NCI-H446 treated with DMSO at 0.1 percent for 48 hours (cell line): ENCODE results near the gene NLGN1.
"Not testable (repeated sequence)": the region's sequence is repeated elsewhere in the genome, so short reads cannot be mapped to it uniquely, and the experiment has no call there.

Experiments used
- DNase-seq: peaks from one replicate; lab custom pipeline; 2025; lab: John Stamatoyannopoulos, UW

Gene NLGN1

GRCh38 chr3:174159604-174160003 lies 762.1 kb downstream of the NLGN1 start:
- no peak for DNase-seq

- DNase-seq: no peak
Measured at GRCh38 chr3:174162550-174162949, 765.0 kb downstream of the NLGN1 start.

GRCh38 chr3:174168026-174168425 lies 770.5 kb downstream of the NLGN1 start:
- no peak for DNase-seq

- DNase-seq: no peak
Measured at GRCh38 chr3:174168538-174169254, 771.2 kb downstream of the NLGN1 start.

- DNase-seq: no peak
Measured at GRCh38 chr3:174169736-174170135, 772.2 kb downstream of the NLGN1 start.

GRCh38 chr3:174170248-174170647 lies 772.7 kb downstream of the NLGN1 start:
- DNase-seq: peak; percentile 26

GRCh38 chr3:174186377-174186989 lies 788.9 kb downstream of the NLGN1 start:
- no peak for DNase-seq

GRCh38 chr3:174191380-174191779 lies 793.8 kb downstream of the NLGN1 start:
- DNase-seq: no peak

- DNase-seq: no peak
Measured at GRCh38 chr3:174191895-174192294, 794.4 kb downstream of the NLGN1 start.

- DNase-seq: no peak
Measured at GRCh38 chr3:174192471-174192870, 794.9 kb downstream of the NLGN1 start.

- no peak for DNase-seq
Measured at GRCh38 chr3:174193604-174194003, 796.1 kb downstream of the NLGN1 start.

- DNase-seq: no peak
Measured at GRCh38 chr3:174197416-174197815, 799.9 kb downstream of the NLGN1 start.

- DNase-seq: peak; percentile 21
Measured at GRCh38 chr3:174198199-174198598, 800.7 kb downstream of the NLGN1 start.

GRCh38 chr3:174199696-174200095 lies 802.2 kb downstream of the NLGN1 start:
- no peak for DNase-seq

- peak; percentile 85 for DNase-seq
Measured at GRCh38 chr3:174202116-174202515, 804.6 kb downstream of the NLGN1 start.

GRCh38 chr3:174202561-174202960 lies 805.0 kb downstream of the NLGN1 start:
- DNase-seq: peak; percentile 45

GRCh38 chr3:174204765-174205164 lies 807.2 kb downstream of the NLGN1 start:
- DNase-seq: no peak

GRCh38 chr3:174206607-174207192 lies 809.2 kb downstream of the NLGN1 start:
- DNase-seq: no peak

GRCh38 chr3:174208161-174208560 lies 810.6 kb downstream of the NLGN1 start:
- DNase-seq: no peak

- DNase-seq: not testable (repeated sequence)
Measured at GRCh38 chr3:174211896-174212295, 814.4 kb downstream of the NLGN1 start.

GRCh38 chr3:174215456-174215855 lies 817.9 kb downstream of the NLGN1 start:
- DNase-seq: no peak

- no peak for DNase-seq
Measured at GRCh38 chr3:174216019-174216418, 818.5 kb downstream of the NLGN1 start.

- no peak for DNase-seq
Measured at GRCh38 chr3:174216946-174217718, 819.6 kb downstream of the NLGN1 start.
